CD4-positive, alpha-beta memory T cell (primary cell): ENCODE results near the gene LDLRAD4. TPM values are rescaled to one million over a fixed set of nuclear protein-coding genes. Genes with fewer than 3 reads are reported as not detected.

Source experiments
- CTCF ChIA-PET: fragments of 350-600 bp; sonication (Branson Sonifier 250); formaldehyde crosslinking; loops from one replicate; lab custom pipeline; 2021; ENCODE audit warnings: inconsistent platforms; ENCODE audit not compliant: partially characterized antibody; lab: Charles Lee
- POLR2A ChIA-PET: fragments of 350-600 bp; sonication (Branson Sonifier 250); formaldehyde crosslinking; loops from one replicate; lab custom pipeline; 2021; ENCODE audit not compliant: partially characterized antibody; lab: Charles Lee
- DNase-seq, 5 donors: peaks; one replicate each; pipeline versions ENCODE4 v3.0.0 to v3.0.0-alpha.2; 2020 to 2022; ENCODE audit warnings: mixed read lengths in 1 of 5
- H3K27ac ChIP-seq: one replicate; pipeline ENCODE4 v1.7.0; 2013; ENCODE audit warnings: low read depth, low read length
- H3K27me3 ChIP-seq: 2 replicates; pipeline ENCODE4 v1.7.0; 2013; ENCODE audit warnings: mild to moderate bottlenecking, low read length, moderate library complexity; ENCODE audit not compliant: insufficient read depth
- H3K36me3 ChIP-seq: 2 replicates; pipeline ENCODE4 v1.7.0; 2013; ENCODE audit warnings: mild to moderate bottlenecking, low read length, moderate library complexity; ENCODE audit not compliant: insufficient read depth
- H3K4me1 ChIP-seq: 2 replicates; pipeline ENCODE4 v1.7.0; 2013; ENCODE audit warnings: mild to moderate bottlenecking, low read length, moderate library complexity; ENCODE audit not compliant: insufficient read depth
- H3K4me3 ChIP-seq, 2 donors: one replicate each; pipeline ENCODE4 v1.7.0; 2013; ENCODE audit warnings: low read length in 2 of 2, mild to moderate bottlenecking in 1 of 2
- H3K9me3 ChIP-seq, 2 donors: one replicate each; pipeline ENCODE4 v1.7.0; 2013; ENCODE audit warnings: low read length in 2 of 2, control low read depth in 1 of 2; ENCODE audit not compliant: control insufficient read depth in 1 of 2
- H3K27ac Mint-ChIP-seq, 7 donors: one replicate each; pipeline ENCODE4 v1.8.0; 2020 to 2021; ENCODE audit warnings: mixed read lengths in 7 of 7, mild to moderate bottlenecking in 6 of 7, inconsistent platforms in 3 of 7, moderate library complexity in 3 of 7
- H3K27me3 Mint-ChIP-seq, 2 donors: one replicate each; pipeline ENCODE4 v1.8.0; 2020 to 2021; ENCODE audit warnings: mixed read lengths in 2 of 2
- H3K36me3 Mint-ChIP-seq, 2 donors: one replicate each; pipeline ENCODE4 v1.8.0; 2020 to 2021; ENCODE audit warnings: mixed read lengths in 2 of 2, inconsistent platforms in 1 of 2, mild to moderate bottlenecking in 1 of 2
- H3K4me1 Mint-ChIP-seq, 4 donors: one replicate each; pipeline ENCODE4 v1.8.0; 2020 to 2021; ENCODE audit warnings: mixed read lengths in 4 of 4, mild to moderate bottlenecking in 1 of 4
- H3K4me3 Mint-ChIP-seq, 8 donors: one replicate each; pipeline ENCODE4 v1.8.0; 2020 to 2021; ENCODE audit warnings: mixed read lengths in 8 of 8, mild to moderate bottlenecking in 7 of 8, moderate library complexity in 6 of 8, inconsistent platforms in 3 of 8
- H3K9me3 Mint-ChIP-seq, 8 donors: one replicate each; pipeline ENCODE4 v1.8.0; 2020 to 2021; ENCODE audit warnings: mixed read lengths in 8 of 8, mild to moderate bottlenecking in 5 of 8, inconsistent platforms in 3 of 8, moderate library complexity in 1 of 8
- intact Hi-C: fragments of 100-400 bp; cut with micrococcal nuclease; formaldehyde crosslinking; loops from one replicate; pipeline ENCODE4 v1.15.1; 2023
- polyA plus RNA-seq, 2 donors: library from polyadenylated mRNA; unstranded; fragments of 300-500 nt; fragmentation: Illumina TruSeq; gene quantifications; one replicate each; pipeline ENCODE4 v1.2.3, GENCODE V29; 2021
- total RNA-seq, 2 experiments: library from RNA; stranded (reverse); gene quantifications; one replicate each; pipeline ENCODE4 v1.2.3, GENCODE V29; 2021

The LDLRAD4 gene
- total and polyA plus RNA-seq, 4 experiments from 2014 or later, result 17.4 to 63.0 (median 36.6) TPM

- H3K27ac Mint-ChIP-seq, result no peak overlapping the region
- H3K9me3 ChIP-seq, result no peaks in the 10 kb centered on the region
- H3K36me3 Mint-ChIP-seq, result peaks cover 19 to 25% of the 10 kb centered on the region in 2 donors
- peaks cover 7% of the 10 kb centered on the region for H3K36me3 ChIP-seq
- H3K27me3 Mint-ChIP-seq, result no peaks in the 10 kb centered on the region
- no peak overlapping the region for H3K4me3 ChIP-seq
- H3K27ac ChIP-seq, result no peak overlapping the region
- intact Hi-C loops, result no loop called here
- no peaks in the 10 kb centered on the region for H3K4me1 ChIP-seq
- H3K27me3 ChIP-seq, result no peaks in the 10 kb centered on the region
- CTCF ChIA-PET, result no interaction called here
- H3K4me1 Mint-ChIP-seq, result peaks cover 0 to 3% (median 1%) of the 10 kb centered on the region in 4 donors
- DNase-seq, result no peak
- H3K9me3 Mint-ChIP-seq, result peaks cover 0 to 4% (median 0%) of the 10 kb centered on the region in 8 donors
- no peak overlapping the region for H3K4me3 Mint-ChIP-seq
- POLR2A ChIA-PET, result no interaction called here
Measured at GRCh38 chr18:13641551-13642439, 423.2 kb downstream of the LDLRAD4 start.

DNA sequence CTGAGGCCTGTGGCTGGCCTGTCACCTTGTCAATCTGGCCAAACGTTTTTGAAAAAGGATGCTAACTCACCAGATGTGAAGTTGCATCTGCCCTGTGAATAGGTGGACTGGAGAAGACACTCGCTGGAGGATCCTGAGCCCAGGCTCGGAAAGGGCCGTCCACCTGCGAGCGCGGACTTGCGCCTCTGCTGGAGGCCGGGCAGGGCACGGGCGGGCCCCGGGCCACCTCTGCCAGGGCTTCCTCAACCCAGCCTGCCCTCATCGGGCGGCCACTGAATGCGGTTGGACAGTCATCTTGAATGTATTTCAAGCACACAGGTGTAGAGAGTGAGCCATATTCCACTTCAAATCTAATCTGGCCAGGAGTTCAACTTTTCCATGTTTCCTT is 423.9 kb downstream of the LDLRAD4 start:
- Mint-ChIP-seq H3K4me1 (peaks cover 0 to 3% (median 1%) of the 10 kb centered on the region in 4 donors), H3K4me3 (no peak overlapping the region), H3K27me3 (no peaks in the 10 kb centered on the region), H3K9me3 (peaks cover 0 to 4% (median 0%) of the 10 kb centered on the region in 8 donors), H3K36me3 (peaks cover 20 to 26% of the 10 kb centered on the region in 2 donors), H3K27ac (no peak overlapping the region)
- no peak for DNase-seq
- H3K36me3 ChIP-seq, result peaks cover 7% of the 10 kb centered on the region
- H3K4me3 ChIP-seq, result no peak overlapping the region
- H3K9me3 ChIP-seq, result no peaks in the 10 kb centered on the region
- POLR2A ChIA-PET, result no interaction called here
- H3K27ac ChIP-seq, result no peak overlapping the region
- H3K4me1 ChIP-seq, result no peaks in the 10 kb centered on the region
- no peaks in the 10 kb centered on the region for H3K27me3 ChIP-seq
- intact Hi-C loops, result no loop called here
- CTCF ChIA-PET, result no interaction called here

DNA sequence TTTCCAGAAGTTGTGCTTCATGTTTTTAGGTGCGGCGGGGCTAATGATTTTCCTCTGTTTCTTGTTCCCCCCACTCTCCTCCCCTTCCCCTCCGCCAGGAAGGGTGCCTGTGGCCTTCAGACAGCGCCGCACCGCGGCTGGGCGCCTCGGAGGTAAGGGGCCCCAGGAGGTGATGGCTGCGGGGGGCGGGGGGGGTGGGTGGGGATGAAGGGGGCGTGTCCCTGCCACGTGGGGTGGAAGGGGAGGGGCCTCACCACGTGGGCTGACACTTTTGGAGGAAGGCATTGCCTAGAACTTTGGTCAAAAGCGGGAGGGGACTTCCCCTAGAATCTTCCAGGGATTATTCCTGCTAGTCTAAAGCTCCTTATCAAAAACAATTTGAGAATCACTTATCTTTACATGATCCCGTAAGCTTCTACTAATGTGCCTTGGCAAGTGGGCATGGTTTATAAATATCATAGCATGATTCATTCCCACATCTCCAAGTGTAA is 424.7 kb downstream of the LDLRAD4 start:
- no peak overlapping the region for H3K27ac ChIP-seq
- H3K27me3 ChIP-seq, result no peaks in the 10 kb centered on the region
- H3K36me3 Mint-ChIP-seq, result peaks cover 22 to 26% of the 10 kb centered on the region in 2 donors
- H3K4me3 Mint-ChIP-seq, result no peak overlapping the region
- POLR2A ChIA-PET, result no interaction called here
- no peaks in the 10 kb centered on the region for H3K4me1 ChIP-seq
- peaks cover 7% of the 10 kb centered on the region for H3K36me3 ChIP-seq
- intact Hi-C loops, result no loop called here
- H3K27ac Mint-ChIP-seq, result no peak overlapping the region
- no peaks in the 10 kb centered on the region for H3K9me3 ChIP-seq
- H3K27me3 Mint-ChIP-seq, result no peaks in the 10 kb centered on the region
- H3K4me3 ChIP-seq, result no peak overlapping the region
- no peak for DNase-seq
- CTCF ChIA-PET, result no interaction called here
- H3K9me3 Mint-ChIP-seq, result peaks cover 0 to 4% (median 0%) of the 10 kb centered on the region in 8 donors
- peaks cover 0 to 3% (median 1%) of the 10 kb centered on the region in 4 donors for H3K4me1 Mint-ChIP-seq

DNA sequence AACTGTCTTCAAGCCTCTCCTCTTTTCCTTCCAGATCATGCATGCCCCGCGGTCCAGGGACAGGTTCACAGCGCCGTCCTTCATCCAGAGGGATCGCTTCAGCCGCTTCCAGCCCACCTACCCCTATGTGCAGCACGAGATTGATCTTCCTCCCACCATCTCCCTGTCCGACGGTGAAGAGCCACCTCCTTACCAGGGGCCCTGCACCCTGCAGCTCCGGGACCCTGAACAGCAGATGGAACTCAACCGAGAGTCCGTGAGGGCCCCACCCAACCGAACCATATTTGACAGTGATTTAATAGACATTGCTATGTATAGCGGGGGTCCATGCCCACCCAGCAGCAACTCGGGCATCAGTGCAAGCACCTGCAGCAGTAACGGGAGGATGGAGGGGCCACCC is 426.5 kb downstream of the LDLRAD4 start:
- intact Hi-C loops, result no loop called here
- Histone ChIP-seq H3K36me3 (peaks cover 7% of the 10 kb centered on the region), H3K4me3 (no peak overlapping the region), H3K9me3 (no peaks in the 10 kb centered on the region), H3K27me3 (no peaks in the 10 kb centered on the region), H3K4me1 (no peaks in the 10 kb centered on the region), H3K27ac (no peak overlapping the region)
- peaks cover 0 to 4% (median 0%) of the 10 kb centered on the region in 8 donors for H3K9me3 Mint-ChIP-seq
- H3K4me3 Mint-ChIP-seq, result no peak overlapping the region
- CTCF ChIA-PET, result no interaction called here
- H3K27me3 Mint-ChIP-seq, result no peaks in the 10 kb centered on the region
- DNase-seq, result no peak
- no peak overlapping the region for H3K27ac Mint-ChIP-seq
- peaks cover 22 to 26% of the 10 kb centered on the region in 2 donors for H3K36me3 Mint-ChIP-seq
- POLR2A ChIA-PET, result no interaction called here
- peaks cover 0 to 3% (median 1%) of the 10 kb centered on the region in 4 donors for H3K4me1 Mint-ChIP-seq

DNA sequence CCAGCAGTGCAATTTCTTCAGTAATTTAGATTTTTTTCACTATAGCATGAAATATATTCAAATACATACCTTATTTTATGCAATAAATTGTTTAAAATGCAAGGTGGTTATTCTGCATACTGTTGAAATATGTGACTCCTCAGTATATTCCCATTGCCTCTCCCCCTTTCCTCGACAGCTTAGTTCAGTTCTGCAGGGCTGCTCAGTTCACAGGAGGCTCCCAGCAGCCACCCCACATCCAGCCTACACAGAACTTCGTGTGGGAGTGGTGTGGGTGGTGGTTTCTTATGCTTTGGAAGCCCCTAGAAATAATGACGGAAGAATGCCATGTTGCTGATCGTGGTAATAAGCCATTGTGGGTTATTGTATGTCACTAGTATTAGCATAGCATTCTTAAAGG is 428.1 kb downstream of the LDLRAD4 start:
- H3K36me3 ChIP-seq, result peaks cover 7% of the 10 kb centered on the region
- ChIA-PET POLR2A (no interaction called here), CTCF (no interaction called here)
- DNase-seq, result no peak
- no peaks in the 10 kb centered on the region for H3K4me1 Mint-ChIP-seq
- no peaks in the 10 kb centered on the region for H3K4me1 ChIP-seq
- H3K27me3 ChIP-seq, result no peaks in the 10 kb centered on the region
- no peak overlapping the region for H3K4me3 ChIP-seq
- H3K27ac ChIP-seq, result no peak overlapping the region
- no peaks in the 10 kb centered on the region for H3K27me3 Mint-ChIP-seq
- peaks cover 0 to 2% (median 0%) of the 10 kb centered on the region in 8 donors for H3K9me3 Mint-ChIP-seq
- no peaks in the 10 kb centered on the region for H3K9me3 ChIP-seq
- H3K27ac Mint-ChIP-seq, result no peak overlapping the region
- H3K4me3 Mint-ChIP-seq, result no peak overlapping the region
- intact Hi-C loops, result no loop called here
- peaks cover 19 to 20% of the 10 kb centered on the region in 2 donors for H3K36me3 Mint-ChIP-seq

DNA sequence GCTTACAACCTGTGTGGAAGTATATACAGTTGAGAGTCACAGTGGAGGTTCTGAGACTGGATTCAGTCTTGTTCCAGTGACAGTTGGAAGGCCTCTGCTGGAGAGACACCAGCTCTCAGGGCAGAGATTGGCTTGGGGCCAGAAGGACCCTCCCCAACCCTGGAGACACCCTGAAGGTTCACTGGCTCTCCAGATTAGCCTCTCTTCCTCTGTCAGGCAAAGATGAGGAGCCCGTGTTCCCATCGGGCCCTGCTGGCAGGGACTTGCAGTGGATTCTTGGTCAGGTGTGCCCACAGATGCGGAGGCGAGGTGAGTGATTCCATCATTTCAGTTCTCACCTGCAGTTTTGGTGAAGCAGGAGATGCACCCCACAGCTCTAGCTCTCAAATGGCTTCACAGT is 429.2 kb downstream of the LDLRAD4 start:
- Histone ChIP-seq H3K4me3 (no peak overlapping the region), H3K36me3 (peaks cover 7% of the 10 kb centered on the region), H3K4me1 (no peaks in the 10 kb centered on the region), H3K9me3 (no peaks in the 10 kb centered on the region), H3K27ac (no peak overlapping the region), H3K27me3 (no peaks in the 10 kb centered on the region)
- intact Hi-C loops, result no loop called here
- Mint-ChIP-seq H3K4me1 (no peaks in the 10 kb centered on the region), H3K36me3 (peaks cover 19 to 20% of the 10 kb centered on the region in 2 donors), H3K27me3 (no peaks in the 10 kb centered on the region), H3K27ac (peak overlapping the region in 1 of 7 donors; percentile 37), H3K4me3 (no peak overlapping the region), H3K9me3 (peaks cover 0 to 2% (median 0%) of the 10 kb centered on the region in 8 donors)
- POLR2A ChIA-PET, result no interaction called here
- CTCF ChIA-PET, result no interaction called here
- DNase-seq, result no peak

GRCh38 chr18:13649397-13650390 is 431.1 kb downstream of the LDLRAD4 start:
- Mint-ChIP-seq H3K27ac (no peak overlapping the region), H3K4me1 (no peaks in the 10 kb centered on the region), H3K36me3 (peaks cover 19 to 20% of the 10 kb centered on the region in 2 donors), H3K27me3 (peaks cover 0 to 2% of the 10 kb centered on the region in 2 donors), H3K9me3 (peaks cover 0 to 2% (median 0%) of the 10 kb centered on the region in 8 donors), H3K4me3 (no peak overlapping the region)
- POLR2A ChIA-PET, result no interaction called here
- Histone ChIP-seq H3K27me3 (no peaks in the 10 kb centered on the region), H3K9me3 (no peaks in the 10 kb centered on the region), H3K4me1 (no peaks in the 10 kb centered on the region), H3K27ac (no peak overlapping the region), H3K4me3 (no peak overlapping the region), H3K36me3 (peaks cover 7% of the 10 kb centered on the region)
- intact Hi-C loops, result no loop called here
- CTCF ChIA-PET, result no interaction called here
- DNase-seq, result no peak
